PC-9 (cell line): ENCODE results near the gene ZNF780B.

Experiments used
- CTCF ChIP-seq: fragments of 200-600 bp; sonication (generic); conservative IDR thresholded peaks from 2 replicates; pipeline ENCODE4 v1.6.1; 2017; ENCODE audit warnings: mixed run types, antibody characterized with exemption, mild to moderate bottlenecking, moderate library complexity
- EZH2 ChIP-seq: fragments of 200-600 bp; sonication (generic); IDR thresholded peaks from 2 replicates; pipeline ENCODE4 v1.8.0; 2017; ENCODE audit warnings: antibody characterized with exemption, low read depth

- no peak for TF ChIP-seq CTCF
- TF ChIP-seq EZH2 = no peak
Measured at GRCh38 chr19:40013991-40014390, 42.0 kb downstream of the ZNF780B start.
